ENCODE results near the gene CCT8. TPM values are rescaled to one million over a fixed set of nuclear protein-coding genes. Genes with fewer than 3 reads are reported as not detected.

Gene CCT8
- total RNA-seq, 1 experiment from 2014 or later = 356 TPM

GRCh38 chr21:29053011-29053553 lies 20.4 kb downstream of the CCT8 start:
- Histone ChIP-seq H2BK20ac (ENCODE audit: low read depth, low read length, poor library complexity, severe bottlenecking) (no peak overlapping the region), H3T11ph (ENCODE audit: low read length) (no peak overlapping the region), H3K79me2 (ENCODE audit: insufficient read depth, low read length) (no peaks in the 10 kb centered on the region), H2BK12ac (ENCODE audit: insufficient read length, low read depth, low read length) (no peak overlapping the region), H3K56ac (ENCODE audit: insufficient read length, low read depth, low read length) (no peak overlapping the region), H3K27ac (ENCODE audit: insufficient read length, low read depth, low read length) (no peak overlapping the region), H3K18ac (ENCODE audit: insufficient read length, low read depth, low read length) (no peak overlapping the region), H2AK5ac (ENCODE audit: insufficient read length, low read length) (no peak overlapping the region), H3K23ac (ENCODE audit: insufficient read length, low read depth, low read length) (no peak overlapping the region), H4K5ac (ENCODE audit: insufficient read length, low read depth, low read length) (no peak overlapping the region), H2AFZ (ENCODE audit: low read length) (no peak overlapping the region), H3K9me3 (ENCODE audit: control insufficient read depth, low read depth, low read length) (no peaks in the 10 kb centered on the region), H3K79me1 (ENCODE audit: insufficient read depth, low read depth, low read length, poor library complexity, severe bottlenecking) (no peaks in the 10 kb centered on the region), H2BK15ac (ENCODE audit: low read depth, low read length) (no peak overlapping the region), H2BK5ac (ENCODE audit: insufficient read length, low read length) (no peak overlapping the region), H2BK120ac (ENCODE audit: low read depth, low read length, poor library complexity, severe bottlenecking) (no peak overlapping the region), H3K14ac (ENCODE audit: insufficient read depth, low read length) (no peak overlapping the region), H3K9ac (ENCODE audit: extremely low read depth, insufficient read length, low read length) (no peak overlapping the region), H3K4me2 (ENCODE audit: insufficient read depth, insufficient read length, low read length) (no peak overlapping the region), H4K20me1 (ENCODE audit: control insufficient read depth, insufficient read depth, insufficient read length) (no peaks in the 10 kb centered on the region), H3K27me3 (ENCODE audit: insufficient read depth, low read length) (no peaks in the 10 kb centered on the region), H4K91ac (ENCODE audit: insufficient read length, low read depth, low read length) (no peak overlapping the region), H3K4me1 (ENCODE audit: insufficient read depth, low read length) (no peaks in the 10 kb centered on the region), H4K8ac (replicated peaks; ENCODE audit: insufficient read length, low read depth, low read length) (no peak overlapping the region), H3K4ac (ENCODE audit: low read depth, low read length) (no peak overlapping the region), H3K23me2 (ENCODE audit: insufficient read length, low read depth, low read length, poor library complexity, severe bottlenecking) (no peaks in the 10 kb centered on the region)
- TF ChIP-seq CTCF (conservative IDR thresholded peaks at IDR 0.05) = no peak
- Mint-ChIP-seq H3K27me3 (ENCODE audit: low read depth) (no peaks in the 10 kb centered on the region; the same call in 1 of the 2 replicates), H3K9me3 (no peaks in the 10 kb centered on the region), H3K27ac (peak overlapping the region in 1 of 3 experiments; percentile 61; a peak in 1 of 7 replicates), H3K4me1 (no peaks in the 10 kb centered on the region), H3K4me3 (no peak overlapping the region), H3K36me3 (ENCODE audit: insufficient read depth in 1 of 3, low read depth in 3 of 3) (peaks cover 22 to 49% (median 40%) of the 10 kb centered on the region in 3 experiments; a peak in 6 of 7 replicates)
- WGBS (ENCODE audit: extremely low coverage, insufficient read length, low lambda C conversion rate) = no CpG with 5 or more reads among the region's 5 CpGs
- DNase-seq = no peak

All from H9 (cell line).